ENCODE data around the gene RET. TPM values are rescaled to one million over a fixed set of nuclear protein-coding genes. Genes with fewer than 3 reads are reported as not detected.

The RET gene
- total RNA-seq, 4 donors from 2014 or later = 0.79 to 1.3 (median 0.96) TPM

- ATAC-seq (ENCODE audit: low FRiP score) (no peak), DNase-seq (ENCODE audit: low spot score) (no peak)
- TF ChIP-seq CTCF (IDR thresholded peaks at IDR 0.05) = no peak
Observed at GRCh38 chr10:43166880-43167497, 90.1 kb downstream of the RET start.

DNA sequence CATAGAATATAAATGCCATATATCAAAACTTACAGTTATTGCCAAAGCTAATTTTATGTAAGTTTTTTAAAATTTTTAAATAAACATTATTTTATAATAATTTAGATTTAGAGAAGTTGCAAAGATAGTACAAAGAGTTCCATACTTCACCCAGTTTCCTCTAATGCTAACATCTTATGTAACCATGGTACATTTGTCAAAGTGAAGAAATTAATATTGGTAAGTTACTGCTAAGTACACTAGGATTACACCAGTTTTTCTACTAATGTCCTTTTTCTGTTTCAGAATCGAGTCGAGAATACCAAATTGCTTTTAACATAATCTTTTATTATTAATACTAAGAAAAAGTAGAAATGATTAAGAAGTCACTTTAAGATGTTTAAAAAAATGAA lies 90.6 kb downstream of the RET start:
- ATAC-seq (ENCODE audit: low FRiP score) (no peak), DNase-seq (ENCODE audit: low spot score) (no peak)
- no peak for TF ChIP-seq CTCF (IDR thresholded peaks at IDR 0.05)

GRCh38 chr10:43170491-43170890 lies 93.6 kb downstream of the RET start:
- no peak for TF ChIP-seq CTCF (IDR thresholded peaks at IDR 0.05)
- ATAC-seq (ENCODE audit: low FRiP score) (no peak), DNase-seq (ENCODE audit: low spot score) (no peak)

DNA sequence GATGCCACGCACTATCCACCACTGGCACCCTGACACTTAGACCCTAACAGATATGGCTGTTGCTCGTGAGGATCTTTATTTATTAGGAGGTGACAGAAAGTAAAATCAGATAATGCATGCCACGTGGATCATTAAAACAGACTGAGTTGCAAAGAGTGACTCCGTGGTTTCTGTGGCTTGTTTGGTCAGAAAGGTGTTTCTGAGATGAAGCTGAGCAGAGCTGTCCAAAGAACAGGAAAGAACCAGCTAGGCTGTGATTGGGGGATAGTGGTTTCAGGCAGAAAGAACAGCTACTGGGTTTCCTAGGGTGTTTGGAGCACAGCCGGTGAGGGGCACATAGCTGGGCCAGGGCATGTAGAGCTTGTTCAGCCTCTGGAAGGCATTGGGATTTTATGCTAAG lies 95.8 kb downstream of the RET start:
- ATAC-seq (ENCODE audit: low FRiP score) (no peak), DNase-seq (ENCODE audit: low spot score) (no peak)
- no peak for TF ChIP-seq CTCF (IDR thresholded peaks at IDR 0.05)

DNA sequence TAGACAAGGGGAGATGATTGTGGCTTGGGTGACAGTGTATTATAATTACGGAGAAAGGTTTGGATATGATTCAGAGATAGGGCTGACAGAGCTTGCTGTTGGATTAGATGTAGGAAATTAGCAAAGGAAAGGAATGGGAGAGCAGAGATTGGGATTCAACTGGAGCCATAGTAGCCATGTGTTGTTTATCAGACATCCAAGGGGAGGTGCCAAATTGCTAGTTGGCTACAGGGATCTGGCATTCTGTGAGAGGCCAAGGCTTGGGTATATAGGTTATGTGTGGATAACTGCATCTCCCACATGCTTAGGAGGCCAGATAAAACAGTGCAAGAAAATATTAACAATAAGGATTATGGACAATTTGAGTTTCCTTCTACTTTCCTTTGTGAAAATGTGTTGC lies 96.3 kb downstream of the RET start:
- ATAC-seq (ENCODE audit: low FRiP score) (no peak), DNase-seq (ENCODE audit: low spot score) (no peak)
- no peak for TF ChIP-seq CTCF (IDR thresholded peaks at IDR 0.05)

- TF ChIP-seq CTCF (IDR thresholded peaks at IDR 0.05) = no peak
- ATAC-seq (ENCODE audit: low FRiP score) = no peak
- no peak for DNase-seq (ENCODE audit: low spot score)
Observed at GRCh38 chr10:43174969-43175368, 98.1 kb downstream of the RET start.

DNA sequence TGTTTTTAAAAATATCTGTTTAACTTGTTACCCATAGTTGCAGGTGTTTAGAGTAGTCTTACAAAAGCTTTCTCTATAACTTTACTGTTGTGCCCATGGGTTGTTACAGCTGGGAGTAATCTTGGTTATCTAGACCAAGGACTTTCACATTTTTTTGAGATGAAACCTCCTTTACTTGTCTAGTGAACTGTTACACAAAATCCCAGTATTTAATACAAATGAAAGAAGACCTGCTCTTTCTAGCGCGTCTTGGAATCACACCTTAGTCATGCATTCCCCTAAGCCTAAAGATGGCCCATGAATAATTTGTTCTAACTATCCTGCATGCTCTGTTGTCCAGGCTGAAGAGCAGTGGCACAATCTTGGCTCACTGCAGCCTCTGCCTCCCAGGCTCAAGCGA lies 99.4 kb downstream of the RET start:
- no peak for ATAC-seq (ENCODE audit: low FRiP score)
- no peak for DNase-seq (ENCODE audit: low spot score)
- TF ChIP-seq CTCF (IDR thresholded peaks at IDR 0.05) = no peak
